CD4-positive, alpha-beta T cell treated with Interferon alpha-2 for 1 hour (primary cell): ENCODE results near the gene CCDC170.

Experiments
- DNase-seq, 2 donors: peaks; one replicate each; pipeline ENCODE4 v3.0.0-alpha.2; 2020 to 2022

The CCDC170 gene

GRCh38 chr6:151549790-151550189 lies 56.0 kb downstream of the CCDC170 start:
- DNase-seq = no peak

- no peak for DNase-seq
Measured at GRCh38 chr6:151550618-151551017, 56.8 kb downstream of the CCDC170 start.

GRCh38 chr6:151551223-151551857 lies 57.5 kb downstream of the CCDC170 start:
- no peak for DNase-seq

GRCh38 chr6:151553416-151554165 lies 59.8 kb downstream of the CCDC170 start:
- no peak for DNase-seq

- no peak for DNase-seq
Measured at GRCh38 chr6:151561238-151561637, 67.4 kb downstream of the CCDC170 start.

GRCh38 chr6:151564654-151565053 lies 70.8 kb downstream of the CCDC170 start:
- no peak for DNase-seq

GRCh38 chr6:151565940-151566339 lies 72.1 kb downstream of the CCDC170 start:
- DNase-seq = no peak

GRCh38 chr6:151566557-151566956 lies 72.7 kb downstream of the CCDC170 start:
- no peak for DNase-seq

- no peak for DNase-seq
Measured at GRCh38 chr6:151576633-151577032, 82.8 kb downstream of the CCDC170 start.

GRCh38 chr6:151577257-151577656 lies 83.4 kb downstream of the CCDC170 start:
- DNase-seq = no peak

GRCh38 chr6:151585741-151586140 lies 91.9 kb downstream of the CCDC170 start:
- no peak for DNase-seq

- DNase-seq = no peak
Measured at GRCh38 chr6:151589667-151590066, 95.8 kb downstream of the CCDC170 start.

GRCh38 chr6:151590742-151591141 lies 96.9 kb downstream of the CCDC170 start:
- DNase-seq = no peak

GRCh38 chr6:151592449-151593159 lies 98.8 kb downstream of the CCDC170 start:
- DNase-seq = no peak

GRCh38 chr6:151609146-151609902 lies 115.5 kb downstream of the CCDC170 start:
- no peak for DNase-seq

- no peak for DNase-seq
Measured at GRCh38 chr6:151610326-151610725, 116.5 kb downstream of the CCDC170 start.

- DNase-seq = no peak
Measured at GRCh38 chr6:151614630-151615029, 120.8 kb downstream of the CCDC170 start.

GRCh38 chr6:151616091-151616513 lies 122.3 kb downstream of the CCDC170 start:
- no peak for DNase-seq

GRCh38 chr6:151616600-151616999 lies 122.8 kb downstream of the CCDC170 start:
- no peak for DNase-seq

- DNase-seq = no peak
Measured at GRCh38 chr6:151617539-151617938, 123.7 kb downstream of the CCDC170 start.

- no peak for DNase-seq
Measured at GRCh38 chr6:151618717-151619116, 124.9 kb downstream of the CCDC170 start.

GRCh38 chr6:151620179-151620578 lies 126.4 kb downstream of the CCDC170 start:
- no peak for DNase-seq

GRCh38 chr6:151624071-151624470 lies 130.3 kb downstream of the CCDC170 start:
- no peak for DNase-seq
